ENCODE results near the gene KRTAP10-7. TPM values are rescaled to one million over a fixed set of nuclear protein-coding genes. Genes with fewer than 3 reads are reported as not detected.
"Not testable (repeated sequence)": the region's sequence is repeated elsewhere in the genome, so short reads cannot be mapped to it uniquely, and the experiment has no call there.

Gene KRTAP10-7
- total RNA-seq, 2 experiments from 2014 or later: not detected

- Histone ChIP-seq H3K36me3 (ENCODE audit: insufficient read depth, low read length) (no peaks in the 10 kb centered on the region), H4K20me1 (ENCODE audit: insufficient read depth, low read length) (no peaks in the 10 kb centered on the region), H3K27ac (ENCODE audit: low read depth, low read length, poor library complexity, severe bottlenecking) (no peak overlapping the region), H3K9me2 (ENCODE audit: insufficient read depth, low read length) (no peaks in the 10 kb centered on the region), H3K4me3 (ENCODE audit: low read depth, low read length, poor library complexity, severe bottlenecking) (no peak overlapping the region), H3K9me3 (ENCODE audit: low read length) (no peaks in the 10 kb centered on the region), H3K4me2 (ENCODE audit: low read length) (no peak overlapping the region), H3K4me1 (ENCODE audit: insufficient read depth, low read length, poor library complexity, severe bottlenecking) (no peaks in the 10 kb centered on the region), H3K79me2 (ENCODE audit: insufficient read depth, low read depth, low read length) (no peaks in the 10 kb centered on the region), H2AFZ (ENCODE audit: low read length) (no peak overlapping the region)
- intact Hi-C loops (cut with micrococcal nuclease; ENCODE audit: unreplicated experiment): no loop called here
- ChIA-PET CTCF (ENCODE audit: unreplicated experiment) (no interaction called here), POLR2A (interaction anchor here (0.6 kb wide), 1 partner anchor 40 kb away, joined by 3 read pairs; no protein-coding TSS in a partner anchor)
- TF ChIP-seq EZH2phosphoT487 (IDR thresholded peaks at IDR 0.05; ENCODE audit: borderline replicate concordance, low read depth, low read length): no peak
- TF ChIP-seq, protein P1, sequence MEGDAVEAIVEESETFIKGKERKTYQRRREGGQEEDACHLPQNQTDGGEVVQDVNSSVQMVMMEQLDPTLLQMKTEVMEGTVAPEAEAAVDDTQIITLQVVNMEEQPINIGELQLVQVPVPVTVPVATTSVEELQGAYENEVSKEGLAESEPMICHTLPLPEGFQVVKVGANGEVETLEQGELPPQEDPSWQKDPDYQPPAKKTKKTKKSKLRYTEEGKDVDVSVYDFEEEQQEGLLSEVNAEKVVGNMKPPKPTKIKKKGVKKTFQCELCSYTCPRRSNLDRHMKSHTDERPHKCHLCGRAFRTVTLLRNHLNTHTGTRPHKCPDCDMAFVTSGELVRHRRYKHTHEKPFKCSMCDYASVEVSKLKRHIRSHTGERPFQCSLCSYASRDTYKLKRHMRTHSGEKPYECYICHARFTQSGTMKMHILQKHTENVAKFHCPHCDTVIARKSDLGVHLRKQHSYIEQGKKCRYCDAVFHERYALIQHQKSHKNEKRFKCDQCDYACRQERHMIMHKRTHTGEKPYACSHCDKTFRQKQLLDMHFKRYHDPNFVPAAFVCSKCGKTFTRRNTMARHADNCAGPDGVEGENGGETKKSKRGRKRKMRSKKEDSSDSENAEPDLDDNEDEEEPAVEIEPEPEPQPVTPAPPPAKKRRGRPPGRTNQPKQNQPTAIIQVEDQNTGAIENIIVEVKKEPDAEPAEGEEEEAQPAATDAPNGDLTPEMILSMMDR (conservative IDR thresholded peaks at IDR 0.05; ENCODE audit: low read length): no peak
- no peak for DNase-seq (ENCODE audit: low spot score)
- no TSS peak for BruUV-seq (replicated peaks)
Measured at GRCh38 chr21:44556879-44557278, 43.5 kb upstream of the KRTAP10-7 start.

GRCh38 chr21:44557491-44558328 is 42.7 kb upstream of the KRTAP10-7 start:
- TF ChIP-seq, protein P1 (conservative IDR thresholded peaks at IDR 0.05; ENCODE audit: low read length): no peak
- TF ChIP-seq EZH2phosphoT487 (IDR thresholded peaks at IDR 0.05; ENCODE audit: borderline replicate concordance, low read depth, low read length): no peak
- H3K79me2 ChIP-seq (ENCODE audit: insufficient read depth, low read depth, low read length): no peaks in the 10 kb centered on the region
- ChIA-PET POLR2A (no interaction called here), CTCF (ENCODE audit: unreplicated experiment) (no interaction called here)
- H2AFZ ChIP-seq (ENCODE audit: low read length): no peak overlapping the region
- no peak overlapping the region for H3K4me2 ChIP-seq (ENCODE audit: low read length)
- no peaks in the 10 kb centered on the region for H3K36me3 ChIP-seq (ENCODE audit: insufficient read depth, low read length)
- H3K27ac ChIP-seq (ENCODE audit: low read depth, low read length, poor library complexity, severe bottlenecking): no peak overlapping the region
- H3K9me2 ChIP-seq (ENCODE audit: insufficient read depth, low read length): no peaks in the 10 kb centered on the region
- no peak overlapping the region for H3K4me3 ChIP-seq (ENCODE audit: low read depth, low read length, poor library complexity, severe bottlenecking)
- no peaks in the 10 kb centered on the region for H3K4me1 ChIP-seq (ENCODE audit: insufficient read depth, low read length, poor library complexity, severe bottlenecking)
- no peak for DNase-seq (ENCODE audit: low spot score)
- intact Hi-C loops (cut with micrococcal nuclease; ENCODE audit: unreplicated experiment): no loop called here
- no peaks in the 10 kb centered on the region for H4K20me1 ChIP-seq (ENCODE audit: insufficient read depth, low read length)
- no peaks in the 10 kb centered on the region for H3K9me3 ChIP-seq (ENCODE audit: low read length)
- BruUV-seq (replicated peaks): no TSS peak

GRCh38 chr21:44558329-44558675 is 42.1 kb upstream of the KRTAP10-7 start:
- intact Hi-C loops (cut with micrococcal nuclease; ENCODE audit: unreplicated experiment); H3K36me3 ChIP-seq (ENCODE audit: insufficient read depth, low read length); H3K27ac ChIP-seq (ENCODE audit: low read depth, low read length, poor library complexity, severe bottlenecking); H3K4me2 ChIP-seq (ENCODE audit: low read length); H2AFZ ChIP-seq (ENCODE audit: low read length); H3K9me2 ChIP-seq (ENCODE audit: insufficient read depth, low read length); H4K20me1 ChIP-seq (ENCODE audit: insufficient read depth, low read length); CTCF ChIA-PET (ENCODE audit: unreplicated experiment); H3K4me1 ChIP-seq (ENCODE audit: insufficient read depth, low read length, poor library complexity, severe bottlenecking); H3K4me3 ChIP-seq (ENCODE audit: low read depth, low read length, poor library complexity, severe bottlenecking); H3K9me3 ChIP-seq (ENCODE audit: low read length); DNase-seq (ENCODE audit: low spot score); H3K79me2 ChIP-seq (ENCODE audit: insufficient read depth, low read depth, low read length); BruUV-seq (replicated peaks); POLR2A ChIA-PET: not testable (repeated sequence)
